Fibroblast of gingiva (primary cell): ENCODE measurements around the gene PCED1B.

ENCODE experiments used
- DNase-seq: peaks from one replicate; pipeline ENCODE4 v3.0.0-alpha.2; 2011; ENCODE audit warnings: low read depth

PCED1B gene

GRCh38 chr12:47234576-47235141 is 155.2 kb downstream of the PCED1B start:
- DNase-seq, result no peak

DNA sequence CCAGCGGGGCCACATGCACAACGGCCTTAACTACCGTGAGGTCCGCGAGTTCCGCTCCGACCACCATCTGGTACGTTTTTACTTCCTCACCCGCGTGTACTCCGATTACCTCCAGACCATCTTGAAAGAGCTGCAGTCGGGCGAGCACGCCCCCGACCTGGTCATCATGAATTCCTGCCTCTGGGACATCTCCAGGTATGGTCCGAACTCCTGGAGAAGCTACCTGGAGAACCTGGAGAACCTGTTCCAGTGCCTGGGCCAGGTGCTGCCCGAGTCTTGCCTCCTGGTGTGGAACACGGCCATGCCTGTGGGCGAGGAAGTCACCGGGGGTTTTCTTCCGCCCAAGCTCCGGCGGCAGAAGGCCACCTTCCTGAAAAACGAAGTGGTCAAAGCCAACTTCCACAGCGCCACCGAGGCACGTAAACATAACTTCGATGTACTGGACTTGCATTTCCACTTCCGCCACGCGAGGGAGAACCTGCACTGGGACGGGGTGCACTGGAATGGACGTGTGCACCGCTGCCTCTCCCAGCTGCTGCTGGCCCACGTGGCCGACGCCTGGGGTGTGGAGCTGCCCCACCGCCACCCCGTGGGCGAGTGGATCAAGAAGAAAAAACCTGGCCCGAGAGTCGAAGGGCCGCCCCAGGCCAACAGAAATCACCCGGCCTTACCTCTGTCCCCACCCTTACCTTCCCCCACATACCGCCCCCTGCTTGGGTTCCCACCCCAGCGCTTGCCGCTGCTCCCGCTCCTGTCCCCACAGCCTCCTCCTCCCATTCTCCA is 156.0 kb downstream of the PCED1B start:
- DNase-seq, result no peak

- DNase-seq, result peak; percentile 71
Measured at GRCh38 chr12:47236109-47236714, 156.8 kb downstream of the PCED1B start.

DNA sequence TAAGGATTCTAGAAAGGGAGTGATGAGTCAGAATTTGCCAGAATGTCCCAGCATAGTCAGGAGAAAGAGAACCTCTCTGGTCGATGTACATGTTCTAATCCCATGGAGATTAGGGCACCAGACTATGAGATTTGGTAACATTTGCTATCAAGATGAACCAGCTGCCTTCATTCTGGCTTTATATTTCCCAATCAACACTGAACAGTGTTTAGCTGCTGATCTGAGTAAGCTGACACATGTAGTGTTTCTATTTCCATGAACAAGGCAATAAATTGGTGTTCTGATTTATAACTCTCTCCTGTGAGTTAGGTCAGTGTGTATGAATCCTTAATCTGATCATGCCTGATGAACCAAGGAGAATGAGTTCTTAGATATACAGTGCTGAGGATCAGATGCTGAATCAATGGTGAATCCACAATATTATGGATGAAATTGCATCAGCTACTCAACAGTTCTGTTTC is 158.4 kb downstream of the PCED1B start:
- DNase-seq, result no peak

DNA sequence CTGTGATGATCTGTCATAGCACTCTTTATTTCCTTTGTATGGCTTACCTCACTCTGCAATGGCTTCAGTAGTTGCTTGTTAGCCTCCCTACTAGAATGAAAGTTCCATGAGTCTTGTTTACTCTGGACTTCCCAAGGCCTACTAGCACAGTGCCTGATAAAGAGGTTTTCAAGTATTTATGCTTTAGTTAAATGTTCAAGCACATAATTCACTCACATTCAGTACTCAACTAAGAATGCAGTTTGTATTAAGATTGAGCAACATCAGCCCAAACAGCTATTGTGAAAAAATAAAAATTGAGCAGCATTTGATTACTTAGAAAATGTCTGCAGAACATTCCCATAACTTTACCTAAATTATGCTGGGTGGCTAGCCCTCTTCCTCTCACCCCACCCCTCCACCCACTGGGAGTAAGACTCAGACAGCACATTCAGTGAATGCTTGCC is 159.3 kb downstream of the PCED1B start:
- peak; percentile 30 for DNase-seq

DNA sequence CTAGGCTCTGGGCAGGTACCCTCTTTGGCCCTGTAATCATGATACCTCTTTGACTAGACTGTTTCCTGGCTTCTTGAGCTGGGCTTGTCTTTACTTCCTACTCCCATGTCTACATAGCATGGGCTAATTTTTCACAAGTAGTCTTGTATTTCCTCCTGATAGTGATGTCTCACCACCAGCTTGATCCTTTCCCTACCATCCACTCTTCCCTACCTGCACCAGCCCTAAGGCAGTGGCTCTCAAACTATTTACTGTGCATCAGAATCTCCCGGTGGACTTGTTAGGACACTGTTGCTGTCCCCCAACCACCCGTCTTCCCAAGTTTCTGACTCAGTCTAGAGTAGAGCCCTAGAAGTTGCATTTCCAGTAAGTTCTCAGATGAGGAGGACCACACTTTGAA is 163.0 kb downstream of the PCED1B start:
- no peak for DNase-seq

DNA sequence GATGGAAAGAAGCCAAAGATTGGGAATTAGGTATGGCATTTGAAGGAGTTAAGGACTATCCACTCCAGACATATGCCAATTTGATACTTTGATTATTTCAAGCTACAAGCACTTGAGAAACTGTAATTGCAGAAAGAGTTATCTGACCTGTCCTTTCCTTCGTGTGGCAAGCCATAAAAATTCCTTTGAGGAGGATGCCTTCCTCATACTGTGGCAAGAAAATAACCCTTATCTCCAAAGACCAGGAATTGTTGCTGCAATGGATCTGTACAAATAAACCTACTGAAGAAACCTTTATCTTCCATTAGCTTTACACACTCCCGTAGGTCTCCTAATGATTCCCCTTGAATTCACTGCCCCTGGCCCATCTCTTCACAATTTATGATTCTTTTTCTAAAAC is 165.4 kb downstream of the PCED1B start:
- DNase-seq, result no peak

DNA sequence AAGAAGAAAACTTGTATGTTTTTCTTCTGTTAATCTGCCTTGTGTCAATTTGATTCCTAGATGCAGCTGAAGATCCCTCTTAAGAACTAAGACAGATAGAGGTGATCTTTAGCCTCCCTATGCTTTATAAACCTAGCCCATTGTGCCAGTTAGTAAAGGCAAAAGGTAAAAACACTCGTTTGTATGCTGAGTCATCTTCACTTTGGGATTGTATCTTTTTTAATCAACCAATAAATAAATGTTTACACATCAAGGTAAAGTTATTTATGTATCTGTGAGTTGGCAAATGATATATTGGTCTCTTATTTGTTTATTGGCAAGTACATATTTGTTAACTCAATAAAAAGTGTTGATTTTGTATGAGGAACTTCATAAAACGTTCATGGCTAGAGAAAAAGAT is 166.2 kb downstream of the PCED1B start:
- DNase-seq, result no peak

DNA sequence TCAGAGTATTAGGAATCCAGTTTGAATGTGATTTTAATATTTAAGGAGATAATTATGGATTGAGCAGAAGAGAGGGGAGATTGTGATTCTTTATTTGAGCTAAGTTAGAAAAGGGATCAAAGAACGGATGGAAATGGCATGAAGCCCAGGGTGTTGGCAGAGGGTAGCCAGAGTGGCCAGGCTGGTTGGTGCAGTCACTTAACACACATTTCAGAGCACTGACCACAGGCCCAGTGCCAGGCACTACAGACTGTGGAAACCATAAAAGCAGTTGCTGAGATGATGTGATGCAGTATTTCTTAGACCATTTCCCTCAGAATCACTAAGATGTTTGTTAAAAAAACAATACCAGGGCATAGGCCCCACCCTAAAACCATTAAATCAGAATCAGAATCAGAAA is 168.0 kb downstream of the PCED1B start:
- DNase-seq, result no peak

DNA sequence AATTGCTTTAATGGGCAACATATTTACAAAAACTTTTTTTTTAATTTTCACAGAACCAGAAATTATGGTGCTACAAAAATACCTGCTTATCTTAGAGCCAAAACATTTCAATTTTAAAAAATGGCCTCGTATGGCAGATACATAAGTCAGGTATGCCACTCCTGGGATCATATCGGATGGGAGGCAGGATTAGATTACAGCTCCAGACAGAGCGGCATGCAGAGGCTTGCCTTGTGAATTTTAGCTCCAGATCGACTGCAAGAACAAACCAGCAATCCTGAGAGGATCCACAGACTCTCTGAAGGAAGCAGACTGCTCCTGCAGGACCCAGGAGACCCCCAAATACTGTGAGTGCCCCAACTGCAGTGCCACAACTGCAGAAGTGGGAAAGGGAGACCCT is 169.7 kb downstream of the PCED1B start:
- no peak for DNase-seq

- DNase-seq, result no peak
Measured at GRCh38 chr12:47249719-47250357, 170.4 kb downstream of the PCED1B start.

- DNase-seq, result no peak
Measured at GRCh38 chr12:47251919-47252318, 172.5 kb downstream of the PCED1B start.

DNA sequence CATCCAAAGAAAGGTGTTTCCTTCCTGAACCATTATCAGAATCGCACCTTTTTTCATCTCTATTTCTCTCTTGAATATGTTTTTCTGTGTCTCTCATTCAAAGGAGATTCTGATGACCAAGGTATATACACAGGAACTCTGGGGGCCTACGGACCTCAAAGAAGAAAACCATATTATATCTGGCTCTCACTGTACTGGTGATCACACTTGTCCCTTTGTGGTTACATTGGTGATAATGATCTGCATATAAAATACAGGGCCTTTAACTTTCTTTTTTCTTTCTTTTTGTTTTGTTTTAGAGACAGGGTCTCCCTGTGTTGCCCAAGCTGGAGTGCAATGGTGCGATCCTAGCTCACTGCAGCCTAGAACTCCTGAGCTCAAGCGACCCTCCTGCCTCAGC is 185.5 kb downstream of the PCED1B start:
- DNase-seq, result no peak

GRCh38 chr12:47265391-47265790 is 186.0 kb downstream of the PCED1B start:
- no peak for DNase-seq

- no peak for DNase-seq
Measured at GRCh38 chr12:47267571-47267970, 188.2 kb downstream of the PCED1B start.

- DNase-seq, result no peak
Measured at GRCh38 chr12:47268501-47269454, 189.4 kb downstream of the PCED1B start.

DNA sequence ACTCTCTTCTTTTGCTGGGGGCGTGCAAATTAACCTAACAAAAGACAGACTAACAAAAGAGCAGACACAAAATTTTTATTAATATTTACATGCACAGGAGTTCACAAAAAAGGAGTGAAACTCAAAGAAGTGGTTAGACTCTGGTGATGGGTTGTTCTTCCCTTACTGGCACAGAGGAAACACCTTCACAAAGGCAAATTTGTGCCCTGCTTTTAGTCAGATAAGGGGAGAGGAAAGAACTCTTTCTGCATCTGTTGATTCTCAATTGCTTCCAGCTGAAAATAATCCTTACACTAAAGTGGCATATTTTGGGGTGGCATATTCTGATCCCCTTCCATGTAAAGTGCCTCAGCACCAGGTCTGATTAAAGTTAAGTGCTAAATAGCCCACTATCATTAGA is 190.5 kb downstream of the PCED1B start:
- no peak for DNase-seq

DNA sequence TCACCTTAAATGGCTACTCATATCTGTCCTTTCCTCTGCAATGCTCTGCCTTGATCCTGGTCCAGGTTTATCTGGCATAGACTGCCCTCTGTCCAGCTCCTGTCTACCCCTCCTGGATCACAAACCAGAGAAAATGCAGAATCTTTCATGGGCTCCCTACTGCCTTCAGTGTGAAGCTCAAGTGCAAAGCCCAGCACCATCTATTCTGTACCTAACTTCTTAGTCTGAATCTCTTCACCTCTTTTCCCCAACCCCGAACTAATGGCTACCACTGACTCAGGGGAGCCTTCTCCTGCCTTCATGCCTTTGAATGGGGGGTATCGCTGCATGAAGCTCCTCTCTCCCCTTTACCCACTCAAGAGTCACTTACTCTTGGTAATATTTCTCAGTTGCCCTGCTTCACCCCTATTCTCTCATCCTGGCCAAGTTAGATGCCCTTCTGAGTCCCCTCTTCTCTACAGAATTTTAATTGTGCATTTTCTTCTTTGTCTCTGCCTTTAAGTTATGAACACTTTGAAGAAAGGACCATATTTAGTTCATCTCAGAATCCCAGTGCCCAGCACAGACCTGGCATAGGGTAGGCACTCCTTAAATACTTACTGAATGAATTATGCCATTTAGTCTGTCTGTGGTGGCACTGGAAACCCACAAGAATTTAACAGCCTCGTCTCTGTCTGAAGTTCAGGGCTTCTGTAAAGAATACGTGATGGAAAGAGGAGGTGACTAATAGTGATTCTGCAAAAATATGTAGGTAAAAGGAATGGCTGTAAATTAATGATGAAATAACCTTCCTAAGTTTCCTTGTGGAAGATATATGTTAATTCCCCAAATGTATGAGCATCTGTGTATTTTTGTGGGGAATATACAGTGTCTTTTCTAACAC is 191.6 kb downstream of the PCED1B start:
- DNase-seq, result peak; percentile 37

- DNase-seq, result no peak
Measured at GRCh38 chr12:47271800-47272239, 192.4 kb downstream of the PCED1B start.

DNA sequence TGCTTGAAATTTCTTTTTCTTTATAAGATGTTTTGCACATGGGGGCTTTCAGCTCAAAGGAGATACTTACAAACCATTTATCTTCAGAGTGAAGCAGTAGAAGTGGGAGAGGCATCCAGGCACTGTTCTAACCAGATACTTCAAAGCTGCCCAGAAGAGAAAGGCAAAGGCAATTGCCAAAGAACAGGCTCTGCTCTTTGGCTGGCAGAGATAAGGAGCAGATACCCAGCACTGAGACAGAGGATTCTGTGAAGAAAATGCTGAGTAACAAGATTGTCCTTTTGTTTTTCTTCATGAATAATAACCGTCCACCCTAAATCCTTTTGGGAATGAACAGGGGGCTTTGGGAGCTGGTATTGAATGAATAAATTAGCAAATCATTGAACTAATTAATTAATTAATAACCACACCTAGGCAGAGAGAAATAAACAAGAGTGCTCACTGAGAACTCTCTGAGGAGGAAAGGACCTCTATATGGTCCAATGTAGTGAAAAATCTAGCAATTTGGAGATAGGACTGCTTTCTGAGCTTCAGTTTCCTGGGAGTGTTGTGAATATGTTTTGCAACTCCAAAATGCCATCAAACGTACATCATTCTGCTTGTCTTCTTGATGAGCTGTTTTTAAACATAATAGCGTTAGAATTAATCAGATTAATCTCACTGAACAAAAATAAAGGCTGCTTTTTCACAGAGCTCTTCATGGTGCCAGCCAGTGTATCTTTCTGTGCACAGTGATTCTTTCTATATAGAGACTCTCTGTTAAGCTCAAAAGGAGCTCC is 193.2 kb downstream of the PCED1B start:
- DNase-seq, result no peak
